Esophagus muscularis mucosa (tissue), 3 donors: ENCODE results near the gene JPH2.

Experiments used
- CTCF ChIP-seq, 3 experiments: fragments of 200-600 bp in 2 of 3; fragments of 450-650 bp in 1 of 3; sonication (generic) in 2 of 3; IDR thresholded peaks; one replicate each; pipeline ENCODE4 v1.5.1; 2017 to 2019; ENCODE audit warnings: antibody characterized with exemption in 3 of 3, mild to moderate bottlenecking in 2 of 3, moderate library complexity in 1 of 3
- EP300 ChIP-seq: sonication (generic); formaldehyde crosslinking; IDR thresholded peaks from one replicate; pipeline ENCODE4 v1.6.1; 2017; ENCODE audit warnings: antibody characterized with exemption

GRCh38 chr20:44198872-44199271 is 11.9 kb upstream of the JPH2 start:
- TF ChIP-seq EP300 (no peak), CTCF (IDR thresholded peaks at IDR 0.05) (no peak)
